GM23338 (cell line): ENCODE data around the gene SESN1. TPM values are rescaled to one million over a fixed set of nuclear protein-coding genes. Genes with fewer than 3 reads are reported as not detected.

Experiments
- EZH2 ChIP-seq: fragments of 200-600 bp; sonication (generic); IDR thresholded peaks from one replicate; pipeline ENCODE4 v1.8.0; 2017; ENCODE audit warnings: antibody characterized with exemption, mild to moderate bottlenecking, low read depth; ENCODE audit not compliant: unreplicated experiment
- EZH2phosphoT487 ChIP-seq: fragments of 200-600 bp; sonication (generic); IDR thresholded peaks from one replicate; pipeline ENCODE4 v1.8.1; 2018; ENCODE audit warnings: antibody characterized with exemption; ENCODE audit not compliant: unreplicated experiment
- NANOG ChIP-seq: IDR thresholded peaks from 2 replicates; pipeline ENCODE4 v1.6.1; 2016; ENCODE audit warnings: antibody characterized with exemption, borderline replicate concordance
- POLR2AphosphoS5 ChIP-seq: IDR thresholded peaks from 2 replicates; pipeline ENCODE4 v1.6.1; 2016; ENCODE audit warnings: antibody characterized with exemption, low read depth
- STAT1 ChIP-seq: IDR thresholded peaks from one replicate; pipeline ENCODE4 v1.6.1; 2016; ENCODE audit warnings: antibody characterized with exemption; ENCODE audit not compliant: unreplicated experiment
- ZNF114 ChIP-seq: fragments of 250-450 bp; sonication (Bioruptor Pico); IDR thresholded peaks from 2 replicates; pipeline ENCODE4 v1.5.0; 2020; ENCODE audit warnings: mild to moderate bottlenecking, moderate library complexity
- ZNF331 ChIP-seq: fragments of 250-450 bp; sonication (Bioruptor Pico); IDR thresholded peaks from 2 replicates; pipeline ENCODE4 v1.5.0; 2020; ENCODE audit warnings: low read depth, mild to moderate bottlenecking, moderate library complexity
- ZNF462 ChIP-seq: fragments of 250-450 bp; sonication (Bioruptor Pico); IDR thresholded peaks from 2 replicates; pipeline ENCODE4 v1.5.0; 2020; ENCODE audit warnings: mild to moderate bottlenecking, moderate library complexity
- polyA plus RNA-seq: library from polyadenylated mRNA; unstranded; fragments of >200 nt; fragmentation: Nextera tagmentation; extraction: Ambion mirVana; gene quantifications from 2 replicates; pipeline ENCODE4 v1.2.1, GENCODE V29; 2016
- total RNA-seq: library from RNA; depleted of rRNA; stranded (reverse); fragments of >200 nt; shearing (Covaris generic); gene quantifications from 2 replicates; pipeline ENCODE4 v1.2.3, GENCODE V29; 2014
- TF ChIP-seq, protein P1 (sequence below), 2 experiments: fragments of 200-600 bp in 1 of 2; sonication (generic) in 1 of 2; conservative IDR thresholded peaks; 2 replicates each; pipeline versions ENCODE4 v1.5.1 to v1.6.1; 2016 to 2017; ENCODE audit warnings: antibody characterized with exemption in 2 of 2, low read depth in 2 of 2, mild to moderate bottlenecking in 2 of 2, moderate library complexity in 1 of 2

Gene SESN1
- total and polyA plus RNA-seq, 2 experiments from 2014 or later: 26.2 to 36.4 TPM

GRCh38 chr6:108946695-108947094 lies 148.0 kb downstream of the SESN1 start (continued):
- no peak for TF ChIP-seq ZNF462 (CRISPR knock-in tag)
- no peak for TF ChIP-seq ZNF331 (CRISPR knock-in tag)
- no peak for TF ChIP-seq POLR2AphosphoS5
- no peak for TF ChIP-seq ZNF114 (CRISPR knock-in tag)
- TF ChIP-seq NANOG: no peak
- TF ChIP-seq, protein P1, sequence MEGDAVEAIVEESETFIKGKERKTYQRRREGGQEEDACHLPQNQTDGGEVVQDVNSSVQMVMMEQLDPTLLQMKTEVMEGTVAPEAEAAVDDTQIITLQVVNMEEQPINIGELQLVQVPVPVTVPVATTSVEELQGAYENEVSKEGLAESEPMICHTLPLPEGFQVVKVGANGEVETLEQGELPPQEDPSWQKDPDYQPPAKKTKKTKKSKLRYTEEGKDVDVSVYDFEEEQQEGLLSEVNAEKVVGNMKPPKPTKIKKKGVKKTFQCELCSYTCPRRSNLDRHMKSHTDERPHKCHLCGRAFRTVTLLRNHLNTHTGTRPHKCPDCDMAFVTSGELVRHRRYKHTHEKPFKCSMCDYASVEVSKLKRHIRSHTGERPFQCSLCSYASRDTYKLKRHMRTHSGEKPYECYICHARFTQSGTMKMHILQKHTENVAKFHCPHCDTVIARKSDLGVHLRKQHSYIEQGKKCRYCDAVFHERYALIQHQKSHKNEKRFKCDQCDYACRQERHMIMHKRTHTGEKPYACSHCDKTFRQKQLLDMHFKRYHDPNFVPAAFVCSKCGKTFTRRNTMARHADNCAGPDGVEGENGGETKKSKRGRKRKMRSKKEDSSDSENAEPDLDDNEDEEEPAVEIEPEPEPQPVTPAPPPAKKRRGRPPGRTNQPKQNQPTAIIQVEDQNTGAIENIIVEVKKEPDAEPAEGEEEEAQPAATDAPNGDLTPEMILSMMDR (conservative IDR thresholded peaks at IDR 0.05; ENCODE audit: low read depth in 2 of 2): no peak
- no peak for TF ChIP-seq STAT1
- TF ChIP-seq EZH2: no peak
- no peak for TF ChIP-seq EZH2phosphoT487
